ENCODE results near the gene JAZF1.
A peak's percentile ranks its signal among the peaks of the same experiment; 100 is the strongest.

Gene JAZF1

GRCh38 chr7:28165261-28165660, 15.3 kb downstream of the JAZF1 start:
- no peak for DNase-seq

GRCh38 chr7:28163949-28164348, 16.6 kb downstream of the JAZF1 start:
- DNase-seq = no peak

- DNase-seq = no peak
Measured at GRCh38 chr7:28161331-28161730, 19.3 kb downstream of the JAZF1 start.

- no peak for DNase-seq
Measured at GRCh38 chr7:28160551-28160991, 20.0 kb downstream of the JAZF1 start.

- no peak for DNase-seq
Measured at GRCh38 chr7:28157831-28158416, 22.7 kb downstream of the JAZF1 start.

- no peak for DNase-seq
Measured at GRCh38 chr7:28157076-28157745, 23.4 kb downstream of the JAZF1 start.

GRCh38 chr7:28156401-28156800, 24.2 kb downstream of the JAZF1 start:
- no peak for DNase-seq

- no peak for DNase-seq
Measured at GRCh38 chr7:28155964-28156363, 24.6 kb downstream of the JAZF1 start.

GRCh38 chr7:28155019-28155660, 25.5 kb downstream of the JAZF1 start:
- DNase-seq = peak; percentile 76

GRCh38 chr7:28152594-28152993, 28.0 kb downstream of the JAZF1 start:
- no peak for DNase-seq

- DNase-seq = no peak
Measured at GRCh38 chr7:28151965-28152364, 28.6 kb downstream of the JAZF1 start.

GRCh38 chr7:28149291-28150101, 31.1 kb downstream of the JAZF1 start:
- no peak for DNase-seq

- DNase-seq = no peak
Measured at GRCh38 chr7:28145931-28146330, 34.7 kb downstream of the JAZF1 start.

GRCh38 chr7:28145090-28145626, 35.4 kb downstream of the JAZF1 start:
- DNase-seq = no peak

- DNase-seq = no peak
Measured at GRCh38 chr7:28144266-28144665, 36.3 kb downstream of the JAZF1 start.

GRCh38 chr7:28142650-28143049, 37.9 kb downstream of the JAZF1 start:
- DNase-seq = no peak

- DNase-seq = no peak
Measured at GRCh38 chr7:28140979-28141378, 39.6 kb downstream of the JAZF1 start.

- no peak for DNase-seq
Measured at GRCh38 chr7:28138837-28139236, 41.8 kb downstream of the JAZF1 start.

GRCh38 chr7:28137463-28137862, 43.1 kb downstream of the JAZF1 start:
- no peak for DNase-seq

- DNase-seq = no peak
Measured at GRCh38 chr7:28136885-28137284, 43.7 kb downstream of the JAZF1 start.

GRCh38 chr7:28136420-28136819, 44.2 kb downstream of the JAZF1 start:
- no peak for DNase-seq

- DNase-seq = no peak
Measured at GRCh38 chr7:28135760-28136159, 44.8 kb downstream of the JAZF1 start.

GRCh38 chr7:28135315-28135714, 45.3 kb downstream of the JAZF1 start:
- DNase-seq = no peak
